SH-SY5Y (cell line): Measurements from ENCODE around the gene DNM3.

Source experiments
- GATA2 ChIP-seq: IDR thresholded peaks from 2 replicates; pipeline ENCODE4 v1.6.1; 2011; ENCODE audit warnings: mild to moderate bottlenecking, low read depth, low read length
- GATA3 ChIP-seq: IDR thresholded peaks from 2 replicates; pipeline ENCODE4 v1.6.1; 2011; ENCODE audit warnings: low read depth, mild to moderate bottlenecking, low read length, moderate library complexity

DNA sequence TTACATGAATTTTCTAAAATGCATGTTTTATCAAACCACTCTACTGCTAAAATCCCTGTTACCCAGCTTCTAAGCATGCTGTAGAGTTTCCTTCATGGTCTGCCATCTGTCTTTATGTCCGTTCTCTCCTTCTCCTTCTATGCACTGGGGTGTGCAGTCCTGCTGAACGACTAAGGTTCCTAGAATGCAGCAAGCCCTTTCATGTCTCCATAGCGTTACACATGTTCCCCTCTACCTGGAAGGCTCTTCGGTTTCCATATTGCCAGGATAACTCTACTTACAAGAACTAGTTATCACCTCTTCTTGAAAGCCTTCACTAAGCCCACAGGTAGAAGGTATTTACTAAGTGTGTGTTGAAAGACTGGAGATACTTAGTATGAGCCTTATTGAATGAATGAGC is 22.2 kb downstream of the DNM3 start:
- TF ChIP-seq GATA2 (no peak), GATA3 (no peak)
